GM12892 (cell line): ENCODE results near the gene BNIP5.

ENCODE experiments used
- POLR2A ChIP-seq: IDR thresholded peaks from 2 replicates; pipeline ENCODE4 v1.6.1; 2011; ENCODE audit warnings: low read depth, low read length, control low read depth
- POLR2AphosphoS5 ChIP-seq: IDR thresholded peaks from 2 replicates; pipeline ENCODE4 v1.6.1; 2011; ENCODE audit warnings: low read depth, low read length, control low read depth
- TAF1 ChIP-seq: IDR thresholded peaks from 2 replicates; pipeline ENCODE4 v1.6.1; 2011; ENCODE audit warnings: low read depth, mild to moderate bottlenecking, control low read depth, low read length, borderline replicate concordance

DNA sequence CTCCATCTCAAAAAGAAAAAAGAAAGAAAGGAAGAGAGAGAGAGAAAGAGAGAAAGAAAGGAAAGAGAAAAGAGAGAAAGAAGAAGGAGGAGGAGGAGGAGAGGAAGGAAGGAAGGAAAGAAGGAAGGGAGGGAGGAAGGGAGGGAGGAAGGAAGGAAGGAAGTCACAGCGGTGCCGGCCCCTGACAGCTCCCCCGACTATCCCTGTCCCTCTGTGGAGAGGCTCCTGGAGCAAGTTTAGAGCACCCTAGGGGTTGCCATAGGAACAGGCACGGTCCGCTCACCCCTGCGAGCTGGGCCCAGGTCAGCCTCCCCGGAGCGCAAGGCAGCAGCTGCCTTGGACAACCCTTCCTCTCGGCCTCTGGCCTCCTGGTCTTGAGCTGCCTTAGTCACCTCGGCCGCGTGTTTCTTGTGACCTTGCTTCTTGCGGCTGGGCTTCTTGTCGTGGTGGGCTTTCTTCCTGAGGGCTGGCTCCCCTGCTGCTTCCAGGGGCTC lies 6.8 kb downstream of the BNIP5 start:
- TF ChIP-seq POLR2A (no peak), POLR2AphosphoS5 (no peak), TAF1 (no peak)
